H9 (cell line): ENCODE measurements around the gene GALNT9. TPM values are rescaled to one million over a fixed set of nuclear protein-coding genes. Genes with fewer than 3 reads are reported as not detected.

ENCODE experiments used
- DNase-seq: peaks from one replicate; pipeline ENCODE4 v3.0.0-alpha.2; 2017
- H2AFZ ChIP-seq: one replicate; pipeline ENCODE4 v1.6.1; 2013; ENCODE audit warnings: mild to moderate bottlenecking, low read length, control low read depth, moderate library complexity
- H2AK5ac ChIP-seq: 2 replicates; pipeline ENCODE4 v1.6.1; 2013; ENCODE audit warnings: low read length, control low read depth, mixed read lengths; ENCODE audit not compliant: insufficient read length
- H2BK120ac ChIP-seq: one replicate; pipeline ENCODE4 v1.6.1; 2013; ENCODE audit warnings: low read depth, mild to moderate bottlenecking, low read length, control low read depth, inconsistent platforms; ENCODE audit not compliant: poor library complexity, severe bottlenecking
- H2BK12ac ChIP-seq: 2 replicates; pipeline ENCODE4 v1.6.1; 2013; ENCODE audit warnings: low read length, control low read depth, mixed read lengths, low read depth; ENCODE audit not compliant: insufficient read length
- H2BK15ac ChIP-seq: 2 replicates; pipeline ENCODE4 v1.6.1; 2013; ENCODE audit warnings: low read depth, low read length, control low read depth
- H2BK20ac ChIP-seq: one replicate; pipeline ENCODE4 v1.6.1; 2013; ENCODE audit warnings: low read depth, mild to moderate bottlenecking, low read length, control low read depth, inconsistent platforms; ENCODE audit not compliant: poor library complexity, severe bottlenecking
- H2BK5ac ChIP-seq: 2 replicates; pipeline ENCODE4 v1.6.1; 2013; ENCODE audit warnings: low read length, control low read depth, mixed read lengths; ENCODE audit not compliant: insufficient read length
- H3K14ac ChIP-seq: 2 replicates; pipeline ENCODE4 v1.6.1; 2013; ENCODE audit warnings: low read length, control low read depth; ENCODE audit not compliant: insufficient read depth
- H3K18ac ChIP-seq: 2 replicates; pipeline ENCODE4 v1.6.1; 2013; ENCODE audit warnings: low read depth, mild to moderate bottlenecking, mixed read lengths, low read length, control low read depth; ENCODE audit not compliant: insufficient read length
- H3K23ac ChIP-seq: 2 replicates; pipeline ENCODE4 v1.6.1; 2013; ENCODE audit warnings: low read length, control low read depth, mixed read lengths, low read depth; ENCODE audit not compliant: insufficient read length
- H3K23me2 ChIP-seq: 2 replicates; pipeline ENCODE4 v1.6.1; 2013; ENCODE audit warnings: low read depth, mild to moderate bottlenecking, mixed read lengths, low read length, control low read depth; ENCODE audit not compliant: insufficient read length, poor library complexity, severe bottlenecking
- H3K27ac ChIP-seq: 2 replicates; pipeline ENCODE4 v1.5.1; 2013; ENCODE audit warnings: low read length, control low read depth, mixed read lengths, low read depth; ENCODE audit not compliant: insufficient read length
- H3K27me3 ChIP-seq: 2 replicates; pipeline ENCODE4 v1.6.1; 2013; ENCODE audit warnings: low read length, control low read depth, inconsistent platforms; ENCODE audit not compliant: insufficient read depth
- H3K4ac ChIP-seq: 2 replicates; pipeline ENCODE4 v1.6.1; 2013; ENCODE audit warnings: low read depth, mild to moderate bottlenecking, control low read depth, inconsistent platforms, low read length, moderate library complexity
- H3K4me1 ChIP-seq: 2 replicates; pipeline ENCODE4 v1.6.1; 2013; ENCODE audit warnings: low read length, control low read depth, inconsistent platforms; ENCODE audit not compliant: insufficient read depth
- H3K4me2 ChIP-seq: 2 replicates; pipeline ENCODE4 v1.6.1; 2013; ENCODE audit warnings: low read length, control low read depth, mixed read lengths; ENCODE audit not compliant: insufficient read length, insufficient read depth
- H3K56ac ChIP-seq: 2 replicates; pipeline ENCODE4 v1.6.1; 2013; ENCODE audit warnings: low read depth, mild to moderate bottlenecking, mixed read lengths, low read length, control low read depth; ENCODE audit not compliant: insufficient read length
- H3K79me1 ChIP-seq: 2 replicates; pipeline ENCODE4 v1.6.1; 2013; ENCODE audit warnings: low read depth, mild to moderate bottlenecking, moderate library complexity, low read length, control low read depth, inconsistent platforms; ENCODE audit not compliant: insufficient read depth, poor library complexity, severe bottlenecking
- H3K79me2 ChIP-seq: 2 replicates; pipeline ENCODE4 v1.6.1; 2013; ENCODE audit warnings: low read length, control low read depth, inconsistent platforms; ENCODE audit not compliant: insufficient read depth
- H3K9ac ChIP-seq: 2 replicates; pipeline ENCODE4 v1.6.1; 2013; ENCODE audit warnings: low read length, control low read depth, mixed read lengths; ENCODE audit not compliant: insufficient read length; ENCODE audit errors: extremely low read depth
- H3K9me3 ChIP-seq: one replicate; pipeline ENCODE4 v1.6.1; 2013; ENCODE audit warnings: low read depth, low read length, inconsistent platforms; ENCODE audit not compliant: control insufficient read depth
- H3T11ph ChIP-seq: one replicate; pipeline ENCODE4 v1.6.1; 2013; ENCODE audit warnings: mild to moderate bottlenecking, low read length, control low read depth, inconsistent platforms
- H4K20me1 ChIP-seq: one replicate; pipeline ENCODE4 v1.6.1; 2013; ENCODE audit not compliant: control insufficient read depth, insufficient read length, insufficient read depth
- H4K5ac ChIP-seq: 2 replicates; pipeline ENCODE4 v1.6.1; 2013; ENCODE audit warnings: low read depth, mild to moderate bottlenecking, mixed read lengths, low read length, control low read depth; ENCODE audit not compliant: insufficient read length
- H4K8ac ChIP-seq: replicated peaks from 2 replicates; pipeline ENCODE4 v1.6.1; 2013; ENCODE audit warnings: low read length, control low read depth, mixed read lengths, low read depth; ENCODE audit not compliant: insufficient read length
- H4K91ac ChIP-seq: 2 replicates; pipeline ENCODE4 v1.6.1; 2013; ENCODE audit warnings: low read depth, mild to moderate bottlenecking, moderate library complexity, mixed read lengths, low read length, control low read depth; ENCODE audit not compliant: insufficient read length
- H3K27ac Mint-ChIP-seq, 3 experiments: 2 replicates in 2 of 3; 3 replicates in 1 of 3; pipeline ENCODE4 v1.8.0; 2020 to 2021; ENCODE audit warnings: mixed read lengths in 3 of 3, mild to moderate bottlenecking in 1 of 3, moderate library complexity in 1 of 3
- H3K27me3 Mint-ChIP-seq: 2 replicates; pipeline ENCODE4 v1.8.0; 2021; ENCODE audit warnings: low read depth, mild to moderate bottlenecking, moderate library complexity, mixed read lengths
- H3K36me3 Mint-ChIP-seq, 3 experiments: 2 replicates in 2 of 3; 3 replicates in 1 of 3; pipeline ENCODE4 v1.8.0; 2020 to 2021; ENCODE audit warnings: low read depth in 3 of 3, mixed read lengths in 3 of 3; ENCODE audit not compliant: insufficient read depth in 1 of 3
- H3K4me1 Mint-ChIP-seq, 2 experiments: 2 replicates each; pipeline ENCODE4 v1.8.0; 2020; ENCODE audit warnings: mixed read lengths in 2 of 2
- H3K4me3 Mint-ChIP-seq, 2 experiments: 2 replicates in 1 of 2; 3 replicates in 1 of 2; pipeline ENCODE4 v1.8.0; 2020 to 2021; ENCODE audit warnings: mild to moderate bottlenecking in 2 of 2, mixed read lengths in 2 of 2, moderate library complexity in 1 of 2
- H3K9me3 Mint-ChIP-seq, 2 experiments: 2 replicates in 1 of 2; 3 replicates in 1 of 2; pipeline ENCODE4 v1.8.0; 2020; ENCODE audit warnings: mild to moderate bottlenecking in 2 of 2, mixed read lengths in 2 of 2, moderate library complexity in 1 of 2
- WGBS: extraction: QIAGEN DNeasy Blood & Tissue Kit; methylation state at CpG from one replicate; pipeline ENCODE4 v1.1.7; 2013; ENCODE audit warnings: missing lambda C conversion rate, low lambda C conversion rate, mixed read lengths; ENCODE audit not compliant: insufficient read length; ENCODE audit errors: extremely low coverage; 5-methylcytosine and 5-hydroxymethylcytosine counted together
- total RNA-seq: library from RNA; stranded (reverse); gene quantifications from 2 replicates; pipeline ENCODE4 v1.2.1, GENCODE V29; 2021
- TF ChIP-seq, protein P1 (sequence below): fragments of 200-600 bp; sonication (generic); conservative IDR thresholded peaks from 3 replicates; pipeline ENCODE4 v1.8.0; 2021; ENCODE audit warnings: antibody characterized with exemption, mild to moderate bottlenecking

Gene GALNT9
- total RNA-seq, 1 experiment from 2014 or later: 0.35 TPM

DNA sequence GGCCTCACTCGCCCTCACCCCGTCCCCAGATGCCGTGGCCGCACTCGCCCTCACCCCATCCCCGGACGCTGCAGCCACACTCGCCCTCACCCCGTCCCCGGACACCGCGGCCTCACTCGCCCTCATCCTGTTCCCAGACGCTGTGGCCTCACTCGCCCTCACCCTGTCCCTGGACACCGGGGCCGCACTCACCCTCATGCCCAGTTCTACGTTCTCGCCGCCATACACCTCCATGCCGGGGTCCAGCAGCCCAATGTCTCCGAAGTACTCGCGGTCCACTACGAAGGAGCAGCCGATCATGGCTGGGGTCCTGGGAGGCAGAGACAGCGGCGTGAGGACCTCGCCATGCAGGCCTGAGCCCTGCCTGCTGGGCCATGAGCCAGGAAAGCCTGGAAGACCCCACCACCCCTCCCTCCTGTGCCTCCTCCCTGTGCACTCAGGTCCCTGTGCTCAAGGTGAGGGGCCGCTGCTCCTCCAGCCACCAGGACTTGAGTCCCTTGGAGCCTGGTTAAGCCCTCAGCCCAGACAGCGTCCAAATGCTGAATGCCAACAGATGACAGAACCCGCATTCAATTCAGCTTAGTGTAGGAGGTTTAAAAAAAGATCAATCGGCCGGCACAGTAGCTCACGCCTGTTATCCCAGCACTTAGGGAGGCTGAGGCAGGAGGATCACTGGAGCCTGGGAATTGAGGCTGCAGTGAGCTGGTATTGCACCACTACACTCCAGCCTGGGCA lies 81.5 kb downstream of the GALNT9 start:
- WGBS: no CpG with 5 or more reads among the region's 35 CpGs

More for the DNA sequence above, 81.5 kb downstream of the GALNT9 start:
- Histone ChIP-seq H4K8ac (no peak overlapping the region), H4K20me1 (no peaks in the 10 kb centered on the region), H2BK5ac (no peak overlapping the region), H3K27me3 (no peaks in the 10 kb centered on the region; the same call in 1 of the 2 replicates), H3K56ac (no peak overlapping the region), H3K79me1 (no peaks in the 10 kb centered on the region), H2BK15ac (no peak overlapping the region), H3K4ac (no peak overlapping the region), H3K9ac (no peak overlapping the region), H2BK20ac (no peak overlapping the region), H2AFZ (no peak overlapping the region), H2BK12ac (no peak overlapping the region), H3K23me2 (no peaks in the 10 kb centered on the region), H4K91ac (no peak overlapping the region), H3T11ph (no peak overlapping the region), H3K27ac (no peak overlapping the region), H3K4me1 (no peaks in the 10 kb centered on the region), H2BK120ac (no peak overlapping the region), H2AK5ac (no peak overlapping the region), H3K23ac (no peak overlapping the region), H4K5ac (no peak overlapping the region), H3K4me2 (no peak overlapping the region), H3K14ac (no peak overlapping the region), H3K79me2 (no peaks in the 10 kb centered on the region), H3K9me3 (no peaks in the 10 kb centered on the region), H3K18ac (no peak overlapping the region)
- Mint-ChIP-seq H3K9me3 (peaks cover 0 to 2% of the 10 kb centered on the region in 2 experiments; a peak in 1 of 5 replicates), H3K27me3 (peaks cover 69% of the 10 kb centered on the region), H3K27ac (no peak overlapping the region; a peak in 1 of 7 replicates), H3K36me3 (no peaks in the 10 kb centered on the region; a peak in 1 of 7 replicates), H3K4me1 (peaks cover 7 to 12% of the 10 kb centered on the region in 2 experiments), H3K4me3 (no peak overlapping the region)
- TF ChIP-seq, protein P1, sequence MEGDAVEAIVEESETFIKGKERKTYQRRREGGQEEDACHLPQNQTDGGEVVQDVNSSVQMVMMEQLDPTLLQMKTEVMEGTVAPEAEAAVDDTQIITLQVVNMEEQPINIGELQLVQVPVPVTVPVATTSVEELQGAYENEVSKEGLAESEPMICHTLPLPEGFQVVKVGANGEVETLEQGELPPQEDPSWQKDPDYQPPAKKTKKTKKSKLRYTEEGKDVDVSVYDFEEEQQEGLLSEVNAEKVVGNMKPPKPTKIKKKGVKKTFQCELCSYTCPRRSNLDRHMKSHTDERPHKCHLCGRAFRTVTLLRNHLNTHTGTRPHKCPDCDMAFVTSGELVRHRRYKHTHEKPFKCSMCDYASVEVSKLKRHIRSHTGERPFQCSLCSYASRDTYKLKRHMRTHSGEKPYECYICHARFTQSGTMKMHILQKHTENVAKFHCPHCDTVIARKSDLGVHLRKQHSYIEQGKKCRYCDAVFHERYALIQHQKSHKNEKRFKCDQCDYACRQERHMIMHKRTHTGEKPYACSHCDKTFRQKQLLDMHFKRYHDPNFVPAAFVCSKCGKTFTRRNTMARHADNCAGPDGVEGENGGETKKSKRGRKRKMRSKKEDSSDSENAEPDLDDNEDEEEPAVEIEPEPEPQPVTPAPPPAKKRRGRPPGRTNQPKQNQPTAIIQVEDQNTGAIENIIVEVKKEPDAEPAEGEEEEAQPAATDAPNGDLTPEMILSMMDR: no peak
- DNase-seq: no peak
